ENCODE data around the gene NEDD4.

The NEDD4 gene

GRCh38 chr15:55993111-55993803 lies at the start of gene NEDD4:
Gene NEDD4, minus strand, starts transcription at chr15:55993612. Its CDS starts 57 bp downstream, at chr15:55993555.
- peak; percentile 90 for DNase-seq
- H3K9me3 ChIP-seq (ENCODE audit: severe bottlenecking), result no peaks in the 10 kb centered on the region

GRCh38 chr15:56042498-56042897 lies 49.1 kb upstream of the NEDD4 start:
- no peak for DNase-seq
- H3K27ac ChIP-seq, result no peak overlapping the region

More at GRCh38 chr15:55993111-55993803, at the start of gene NEDD4:
- peak; percentile 69; the same call in 1 of the 2 replicates for TF ChIP-seq CTCF (IDR thresholded peaks at IDR 0.05; ENCODE audit: low read depth, low read length)
- Histone ChIP-seq H3K36me3 (no peaks in the 10 kb centered on the region), H3K27ac (peak within 1 kb of the TSS; percentile 90), H3K27me3 (ENCODE audit: insufficient read depth, low read depth, severe bottlenecking) (no peaks in the 10 kb centered on the region), H3K4me3 (ENCODE audit: low read depth, low read length) (peak within 1 kb of the TSS; percentile 89)

GRCh38 chr15:56042031-56042430 lies 48.6 kb upstream of the NEDD4 start:
- Histone ChIP-seq H3K4me3 (ENCODE audit: low read depth, low read length) (no peak overlapping the region), H3K36me3 (no peaks in the 10 kb centered on the region), H3K27me3 (ENCODE audit: insufficient read depth, low read depth, severe bottlenecking) (no peaks in the 10 kb centered on the region), H3K27ac (no peak overlapping the region), H3K9me3 (ENCODE audit: severe bottlenecking) (no peaks in the 10 kb centered on the region)
- no peak for TF ChIP-seq CTCF (IDR thresholded peaks at IDR 0.05; ENCODE audit: low read depth, low read length)
- DNase-seq, result no peak

More at GRCh38 chr15:56042498-56042897, 49.1 kb upstream of the NEDD4 start:
- no peak for TF ChIP-seq CTCF (IDR thresholded peaks at IDR 0.05; ENCODE audit: low read depth, low read length)
- Histone ChIP-seq H3K4me3 (ENCODE audit: low read depth, low read length) (no peak overlapping the region), H3K27me3 (ENCODE audit: insufficient read depth, low read depth, severe bottlenecking) (no peaks in the 10 kb centered on the region), H3K9me3 (ENCODE audit: severe bottlenecking) (no peaks in the 10 kb centered on the region), H3K36me3 (no peaks in the 10 kb centered on the region)

GRCh38 chr15:56040081-56041035 lies 46.9 kb upstream of the NEDD4 start:
- H3K27ac ChIP-seq, result no peak overlapping the region
- no peaks in the 10 kb centered on the region for H3K27me3 ChIP-seq (ENCODE audit: insufficient read depth, low read depth, severe bottlenecking)
- no peak for TF ChIP-seq CTCF (IDR thresholded peaks at IDR 0.05; ENCODE audit: low read depth, low read length)
- no peaks in the 10 kb centered on the region for H3K9me3 ChIP-seq (ENCODE audit: severe bottlenecking)
- no peaks in the 10 kb centered on the region for H3K36me3 ChIP-seq
- no peak overlapping the region for H3K4me3 ChIP-seq (ENCODE audit: low read depth, low read length)
- no peak for DNase-seq

GRCh38 chr15:56038707-56039106 lies 45.3 kb upstream of the NEDD4 start:
- TF ChIP-seq CTCF (IDR thresholded peaks at IDR 0.05; ENCODE audit: low read depth, low read length), result no peak
- Histone ChIP-seq H3K36me3 (no peaks in the 10 kb centered on the region), H3K27me3 (ENCODE audit: insufficient read depth, low read depth, severe bottlenecking) (no peaks in the 10 kb centered on the region), H3K9me3 (ENCODE audit: severe bottlenecking) (no peaks in the 10 kb centered on the region), H3K27ac (no peak overlapping the region), H3K4me3 (ENCODE audit: low read depth, low read length) (no peak overlapping the region)
- DNase-seq, result no peak

Data from WERI-Rb-1 (cell line).